Neuronal stem cell (in vitro differentiated cells): Measurements from ENCODE around the gene RBMS3.
A peak's percentile ranks its signal among the peaks of the same experiment; 100 is the strongest.

Source experiments
- DNase-seq: peaks from one replicate; pipeline ENCODE4 v3.0.0-alpha.2; 2013; ENCODE audit warnings: low spot score
- H2AFZ ChIP-seq: one replicate; pipeline ENCODE4 v1.6.1; 2013; ENCODE audit warnings: mild to moderate bottlenecking, low read length, inconsistent platforms
- H2AK5ac ChIP-seq: 2 replicates; pipeline ENCODE4 v1.6.1; 2013; ENCODE audit warnings: low read depth, mild to moderate bottlenecking, inconsistent platforms, low read length, moderate library complexity, mixed read lengths
- H2BK120ac ChIP-seq: 2 replicates; pipeline ENCODE4 v1.6.1; 2013; ENCODE audit warnings: low read depth, mild to moderate bottlenecking, inconsistent platforms, low read length, moderate library complexity, mixed read lengths
- H2BK12ac ChIP-seq: one replicate; pipeline ENCODE4 v1.6.1; 2013; ENCODE audit warnings: low read length, inconsistent platforms
- H2BK15ac ChIP-seq: 2 replicates; pipeline ENCODE4 v1.6.1; 2013; ENCODE audit warnings: mild to moderate bottlenecking, low read length, inconsistent platforms, mixed read lengths
- H2BK5ac ChIP-seq: one replicate; pipeline ENCODE4 v1.6.1; 2013; ENCODE audit warnings: inconsistent platforms, mild to moderate bottlenecking, low read length, moderate library complexity
- H3K14ac ChIP-seq: one replicate; pipeline ENCODE4 v1.6.1; 2013; ENCODE audit warnings: low read length, inconsistent platforms
- H3K18ac ChIP-seq: 2 replicates; pipeline ENCODE4 v1.6.1; 2013; ENCODE audit warnings: low read length, inconsistent platforms
- H3K23ac ChIP-seq: 2 replicates; pipeline ENCODE4 v1.6.1; 2013; ENCODE audit warnings: low read depth, mild to moderate bottlenecking, mixed read lengths, low read length, inconsistent platforms; ENCODE audit not compliant: poor library complexity
- H3K27ac ChIP-seq: replicated peaks from 3 replicates; pipeline ENCODE4 v1.5.1; 2013; ENCODE audit warnings: low read length, inconsistent platforms
- H3K27me3 ChIP-seq, 3 experiments: 2 replicates each; pipeline ENCODE4 v1.6.1; 2013; ENCODE audit warnings: low read length in 3 of 3, mild to moderate bottlenecking in 2 of 3, inconsistent platforms in 1 of 3, low read depth in 1 of 3, mixed read lengths in 1 of 3, moderate library complexity in 1 of 3; ENCODE audit not compliant: control insufficient read depth in 3 of 3, insufficient read depth in 3 of 3
- H3K36me3 ChIP-seq, 2 donors: replicated peaks in 1 of 2; 2 replicates each; pipeline ENCODE4 v1.6.1; 2013; ENCODE audit warnings: low read length in 2 of 2; ENCODE audit not compliant: control insufficient read depth in 2 of 2, insufficient read depth in 2 of 2
- H3K4ac ChIP-seq: 2 replicates; pipeline ENCODE4 v1.6.1; 2013; ENCODE audit warnings: inconsistent platforms, mild to moderate bottlenecking, low read length, moderate library complexity
- H3K4me1 ChIP-seq, 2 donors: 1 replicate in 1 of 2; 2 replicates in 1 of 2; pipeline ENCODE4 v1.6.1; 2013; ENCODE audit warnings: low read length in 2 of 2, low read depth in 1 of 2; ENCODE audit not compliant: control insufficient read depth in 2 of 2, insufficient read depth in 1 of 2
- H3K4me2 ChIP-seq: one replicate; pipeline ENCODE4 v1.6.1; 2013; ENCODE audit warnings: mild to moderate bottlenecking, low read length, inconsistent platforms; ENCODE audit not compliant: insufficient read depth, poor library complexity, severe bottlenecking
- H3K4me3 ChIP-seq, 2 donors: 2 replicates each; pipeline ENCODE4 v1.5.1; 2013; ENCODE audit warnings: low read length in 2 of 2, mild to moderate bottlenecking in 2 of 2, inconsistent platforms in 1 of 2, moderate library complexity in 1 of 2
- H3K79me1 ChIP-seq: one replicate; pipeline ENCODE4 v1.6.1; 2013; ENCODE audit warnings: low read depth, mild to moderate bottlenecking, inconsistent platforms, low read length, moderate library complexity
- H3K9ac ChIP-seq: one replicate; pipeline ENCODE4 v1.6.1; 2013; ENCODE audit warnings: mild to moderate bottlenecking, low read depth, low read length, inconsistent platforms; ENCODE audit not compliant: poor library complexity
- H3K9me3 ChIP-seq, 2 donors: replicated peaks in 1 of 2; 2 replicates each; pipeline versions ENCODE3 to v1.6.1; 2013; ENCODE audit warnings: low read length in 2 of 2, mild to moderate bottlenecking in 2 of 2, inconsistent platforms in 1 of 2, low read depth in 1 of 2, mixed read lengths in 1 of 2, moderate library complexity in 1 of 2; ENCODE audit not compliant: control insufficient read depth in 2 of 2, insufficient read depth in 1 of 2
- H4K8ac ChIP-seq: one replicate; pipeline ENCODE4 v1.6.1; 2013; ENCODE audit warnings: low read depth, mild to moderate bottlenecking, inconsistent platforms, low read length, moderate library complexity
- H4K91ac ChIP-seq: one replicate; pipeline ENCODE4 v1.6.1; 2013; ENCODE audit warnings: low read length, low read depth, mild to moderate bottlenecking, inconsistent platforms; ENCODE audit not compliant: poor library complexity
- WGBS, 2 donors: extraction: QIAGEN DNeasy Blood & Tissue Kit; methylation state at CpG; one replicate each; pipeline ENCODE4 v1.1.7; 2013; ENCODE audit warnings: missing lambda C conversion rate in 2 of 2, mixed read lengths in 1 of 2; ENCODE audit not compliant: insufficient read length in 2 of 2, insufficient replicate concordance in 1 of 2; ENCODE audit errors: extremely low coverage in 2 of 2; 5-methylcytosine and 5-hydroxymethylcytosine counted together

The RBMS3 gene

GRCh38 chr3:29258161-29258560 lies 22.7 kb upstream of the RBMS3 start:
- Histone ChIP-seq H3K27ac (no peak overlapping the region), H3K4me2 (no peak overlapping the region)

DNA sequence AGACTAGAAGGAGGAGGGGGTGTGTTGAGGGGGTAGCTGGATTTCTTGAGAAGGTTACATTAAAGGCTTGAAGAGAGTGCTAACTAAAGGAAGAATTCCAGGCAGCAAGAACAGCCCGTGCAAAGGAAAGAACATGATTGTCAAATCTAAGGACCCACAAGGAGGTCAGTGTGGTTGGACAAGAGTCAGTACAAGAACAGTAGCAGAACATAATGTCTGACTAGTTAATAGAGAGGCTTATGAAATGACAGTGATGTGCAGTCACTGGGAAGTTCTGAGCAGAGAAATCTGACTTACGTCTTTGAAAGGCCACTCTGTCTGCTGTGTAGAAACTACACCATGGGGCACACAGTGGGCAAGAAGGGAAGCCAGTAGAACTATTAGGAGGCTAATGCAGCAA lies 19.8 kb upstream of the RBMS3 start:
- H2BK5ac ChIP-seq: no peak overlapping the region
- H2BK15ac ChIP-seq: no peak overlapping the region
- no peak overlapping the region for H3K18ac ChIP-seq
- no peak for DNase-seq
- H2AK5ac ChIP-seq: no peak overlapping the region
- peak overlapping the region; percentile 30 for H3K9ac ChIP-seq
- no peaks in the 10 kb centered on the region for H3K27me3 ChIP-seq
- H3K36me3 ChIP-seq: no peaks in the 10 kb centered on the region
- no peaks in the 10 kb centered on the region for H3K9me3 ChIP-seq
- H3K14ac ChIP-seq: peak overlapping the region; percentile 21
- H3K4me2 ChIP-seq: no peak overlapping the region
- no peak overlapping the region for H2BK12ac ChIP-seq
- WGBS, 2 donors: no CpG with 5 or more reads among the region's 2 CpGs
- no peak overlapping the region for H2AFZ ChIP-seq
- no peak overlapping the region for H4K8ac ChIP-seq
- H4K91ac ChIP-seq: no peak overlapping the region
- no peak overlapping the region for H3K4me3 ChIP-seq
- no peaks in the 10 kb centered on the region for H3K79me1 ChIP-seq
- no peak overlapping the region for H3K23ac ChIP-seq
- no peak overlapping the region for H3K4ac ChIP-seq
- no peaks in the 10 kb centered on the region for H3K4me1 ChIP-seq
- H3K27ac ChIP-seq: no peak overlapping the region
- no peak overlapping the region for H2BK120ac ChIP-seq

More at GRCh38 chr3:29258161-29258560, 22.7 kb upstream of the RBMS3 start:
- Histone ChIP-seq H3K4me1 (no peaks in the 10 kb centered on the region), H3K9me3 (no peaks in the 10 kb centered on the region), H4K91ac (no peak overlapping the region), H2BK5ac (no peak overlapping the region), H2AK5ac (no peak overlapping the region), H3K27me3 (no peaks in the 10 kb centered on the region), H2AFZ (no peak overlapping the region), H2BK12ac (no peak overlapping the region), H3K18ac (no peak overlapping the region), H3K14ac (no peak overlapping the region), H3K4ac (no peak overlapping the region), H4K8ac (no peak overlapping the region), H3K4me3 (no peak overlapping the region), H3K9ac (no peak overlapping the region), H2BK15ac (no peak overlapping the region), H3K79me1 (no peaks in the 10 kb centered on the region), H3K23ac (no peak overlapping the region), H2BK120ac (no peak overlapping the region), H3K36me3 (no peaks in the 10 kb centered on the region)
- DNase-seq: no peak
- WGBS, 2 donors: no CpG with 5 or more reads among the region's 3 CpGs

DNA sequence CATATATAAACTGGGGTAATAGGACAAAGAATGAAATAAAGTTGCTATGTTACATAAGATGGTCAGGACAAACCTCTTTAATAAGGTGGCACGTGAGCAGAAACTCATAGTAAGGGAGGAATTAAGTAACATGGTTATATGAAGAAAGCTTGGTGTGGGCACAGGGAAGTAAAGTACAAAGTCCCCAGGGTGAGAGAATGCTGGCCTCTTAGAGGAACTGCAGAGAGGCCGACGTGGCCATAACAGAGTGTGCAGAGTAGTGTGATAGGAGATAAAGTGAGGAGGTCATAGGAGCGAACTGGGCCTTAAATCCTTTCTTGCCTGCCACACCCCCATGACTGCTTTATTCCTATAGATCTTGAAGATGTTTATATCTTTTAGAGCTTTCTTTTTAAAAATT lies 17.4 kb upstream of the RBMS3 start:
- no peak overlapping the region for H3K4me2 ChIP-seq
- no peak overlapping the region for H2AK5ac ChIP-seq
- no peak overlapping the region for H3K4ac ChIP-seq
- H3K4me1 ChIP-seq: no peaks in the 10 kb centered on the region
- no peak overlapping the region for H3K27ac ChIP-seq
- DNase-seq: no peak
- H3K14ac ChIP-seq: no peak overlapping the region
- H3K27me3 ChIP-seq: no peaks in the 10 kb centered on the region
- H2BK5ac ChIP-seq: no peak overlapping the region
- no peak overlapping the region for H3K9ac ChIP-seq
- H2BK12ac ChIP-seq: no peak overlapping the region
- H3K79me1 ChIP-seq: no peaks in the 10 kb centered on the region
- no peaks in the 10 kb centered on the region for H3K36me3 ChIP-seq
- H4K91ac ChIP-seq: no peak overlapping the region
- no peak overlapping the region for H2BK15ac ChIP-seq
- H3K23ac ChIP-seq: no peak overlapping the region
- no peak overlapping the region for H2AFZ ChIP-seq
- H3K9me3 ChIP-seq: no peaks in the 10 kb centered on the region
- H2BK120ac ChIP-seq: no peak overlapping the region
- H4K8ac ChIP-seq: no peak overlapping the region
- no CpG with 5 or more reads among the region's 4 CpGs for WGBS, 2 donors
- no peak overlapping the region for H3K18ac ChIP-seq
- H3K4me3 ChIP-seq: no peak overlapping the region

DNA sequence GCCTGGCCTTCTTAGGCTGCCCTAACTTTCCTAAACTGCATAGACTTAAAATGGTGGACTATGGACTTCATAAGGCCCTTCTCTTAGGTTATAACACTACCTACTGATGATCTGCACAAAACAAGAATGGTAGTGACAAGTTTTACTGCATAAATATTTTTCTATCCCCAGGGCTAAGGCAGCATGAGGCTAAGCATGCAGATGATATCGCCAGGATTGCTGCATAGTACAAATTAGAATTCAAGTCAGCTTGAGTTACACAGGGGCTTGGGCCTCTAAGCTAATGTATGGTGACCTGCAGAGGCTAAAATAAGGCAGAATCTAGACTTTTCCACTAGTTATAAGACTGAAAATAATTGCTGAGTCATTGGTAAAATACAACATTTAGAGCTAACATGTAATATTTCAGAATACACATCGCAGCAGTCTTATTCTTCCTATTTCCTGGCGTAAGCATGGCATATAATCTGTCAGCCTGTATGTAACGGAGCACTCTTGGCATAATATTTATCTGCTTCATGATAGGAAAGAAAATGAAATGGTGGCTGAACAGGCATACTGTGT lies 15.3 kb upstream of the RBMS3 start:
- H3K23ac ChIP-seq: no peak overlapping the region
- no peak overlapping the region for H4K91ac ChIP-seq
- no peak overlapping the region for H2BK15ac ChIP-seq
- WGBS, 2 donors: no CpG with 5 or more reads among the region's 4 CpGs
- no peak overlapping the region for H3K4ac ChIP-seq
- no peak overlapping the region for H2BK120ac ChIP-seq
- H2BK12ac ChIP-seq: no peak overlapping the region
- H3K9ac ChIP-seq: no peak overlapping the region
- no peak for DNase-seq
- no peaks in the 10 kb centered on the region for H3K4me1 ChIP-seq
- H3K36me3 ChIP-seq: no peaks in the 10 kb centered on the region
- no peak overlapping the region for H3K14ac ChIP-seq
- H3K4me3 ChIP-seq: no peak overlapping the region
- no peak overlapping the region for H2BK5ac ChIP-seq
- no peak overlapping the region for H2AK5ac ChIP-seq
- H3K4me2 ChIP-seq: no peak overlapping the region
- peak overlapping the region; percentile 35 for H2AFZ ChIP-seq
- no peaks in the 10 kb centered on the region for H3K27me3 ChIP-seq
- no peaks in the 10 kb centered on the region for H3K79me1 ChIP-seq
- no peaks in the 10 kb centered on the region for H3K9me3 ChIP-seq
- H3K18ac ChIP-seq: no peak overlapping the region
- no peak overlapping the region for H3K27ac ChIP-seq
- H4K8ac ChIP-seq: no peak overlapping the region
